HEK293 (cell line): Measurements from ENCODE around the gene CDC42BPA.

ENCODE experiments used
- CTCF ChIP-seq: fragments of 450-650 bp; formaldehyde crosslinking; IDR thresholded peaks from 2 replicates; pipeline ENCODE4 v1.5.1; 2016; ENCODE audit warnings: missing biosample characterization, missing genetic modification characterization
- GLI4 ChIP-seq: fragments of 450-650 bp; formaldehyde crosslinking; IDR thresholded peaks from 2 replicates; pipeline ENCODE4 v1.5.1; 2016; ENCODE audit warnings: missing biosample characterization, missing genetic modification characterization
- ZNF549 ChIP-seq: fragments of 450-650 bp; IDR thresholded peaks from 2 replicates; pipeline ENCODE4 v1.5.1; 2018; ENCODE audit warnings: missing biosample characterization, missing genetic modification characterization, mild to moderate bottlenecking, inconsistent platforms, moderate library complexity

GRCh38 chr1:227228201-227228600, 90.1 kb downstream of the CDC42BPA start:
- no peak for TF ChIP-seq CTCF (tag by site-specific recombination)
- no peak for TF ChIP-seq GLI4 (tag by site-specific recombination)
- no peak for TF ChIP-seq ZNF549 (tag by site-specific recombination)
